ENCODE data around the gene ITPR1.

ITPR1 gene

GRCh38 chr3:4835616-4836043 lies 342.5 kb downstream of the ITPR1 start:
- TF ChIP-seq ESRRG (CRISPR knock-in tag; IDR thresholded peaks at IDR 0.05) (no peak), RARB (CRISPR knock-in tag; IDR thresholded peaks at IDR 0.05) (no peak), GLIS3 (CRISPR knock-in tag; IDR thresholded peaks at IDR 0.05) (no peak), ZC3H10 (CRISPR knock-in tag; IDR thresholded peaks at IDR 0.05) (no peak), ZFP3 (CRISPR knock-in tag; IDR thresholded peaks at IDR 0.05) (no peak), TOX (CRISPR knock-in tag; IDR thresholded peaks at IDR 0.05; ENCODE audit: borderline replicate concordance) (no peak), TSHZ2 (CRISPR knock-in tag; IDR thresholded peaks at IDR 0.05) (no peak), OSR1 (CRISPR knock-in tag; IDR thresholded peaks at IDR 0.05) (no peak), SNAI2 (CRISPR knock-in tag; IDR thresholded peaks at IDR 0.05) (no peak), CSDC2 (CRISPR knock-in tag; IDR thresholded peaks at IDR 0.05) (no peak), ZNF70 (CRISPR knock-in tag; IDR thresholded peaks at IDR 0.05) (no peak), ZNF8 (CRISPR knock-in tag; IDR thresholded peaks at IDR 0.05) (no peak)
- TF ChIP-seq, protein P1, sequence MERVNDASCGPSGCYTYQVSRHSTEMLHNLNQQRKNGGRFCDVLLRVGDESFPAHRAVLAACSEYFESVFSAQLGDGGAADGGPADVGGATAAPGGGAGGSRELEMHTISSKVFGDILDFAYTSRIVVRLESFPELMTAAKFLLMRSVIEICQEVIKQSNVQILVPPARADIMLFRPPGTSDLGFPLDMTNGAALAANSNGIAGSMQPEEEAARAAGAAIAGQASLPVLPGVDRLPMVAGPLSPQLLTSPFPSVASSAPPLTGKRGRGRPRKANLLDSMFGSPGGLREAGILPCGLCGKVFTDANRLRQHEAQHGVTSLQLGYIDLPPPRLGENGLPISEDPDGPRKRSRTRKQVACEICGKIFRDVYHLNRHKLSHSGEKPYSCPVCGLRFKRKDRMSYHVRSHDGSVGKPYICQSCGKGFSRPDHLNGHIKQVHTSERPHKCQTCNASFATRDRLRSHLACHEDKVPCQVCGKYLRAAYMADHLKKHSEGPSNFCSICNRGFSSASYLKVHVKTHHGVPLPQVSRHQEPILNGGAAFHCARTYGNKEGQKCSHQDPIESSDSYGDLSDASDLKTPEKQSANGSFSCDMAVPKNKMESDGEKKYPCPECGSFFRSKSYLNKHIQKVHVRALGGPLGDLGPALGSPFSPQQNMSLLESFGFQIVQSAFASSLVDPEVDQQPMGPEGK (CRISPR knock-in tag; IDR thresholded peaks at IDR 0.05; ENCODE audit: borderline replicate concordance) = no peak
- no peak for ATAC-seq

- TF ChIP-seq PPARA (CRISPR knock-in tag; IDR thresholded peaks at IDR 0.05; ENCODE audit: borderline replicate concordance) (no peak), ZNF8 (CRISPR knock-in tag; IDR thresholded peaks at IDR 0.05) (no peak), BACH2 (CRISPR knock-in tag; IDR thresholded peaks at IDR 0.05; ENCODE audit: borderline replicate concordance) (no peak), ZFP3 (CRISPR knock-in tag; IDR thresholded peaks at IDR 0.05) (no peak), SNAI2 (CRISPR knock-in tag; IDR thresholded peaks at IDR 0.05) (no peak), ZNF565 (CRISPR knock-in tag; conservative IDR thresholded peaks at IDR 0.05; ENCODE audit: low read depth) (no peak)
- ATAC-seq = no peak
Measured at GRCh38 chr3:4836516-4836915, 343.4 kb downstream of the ITPR1 start.

DNA sequence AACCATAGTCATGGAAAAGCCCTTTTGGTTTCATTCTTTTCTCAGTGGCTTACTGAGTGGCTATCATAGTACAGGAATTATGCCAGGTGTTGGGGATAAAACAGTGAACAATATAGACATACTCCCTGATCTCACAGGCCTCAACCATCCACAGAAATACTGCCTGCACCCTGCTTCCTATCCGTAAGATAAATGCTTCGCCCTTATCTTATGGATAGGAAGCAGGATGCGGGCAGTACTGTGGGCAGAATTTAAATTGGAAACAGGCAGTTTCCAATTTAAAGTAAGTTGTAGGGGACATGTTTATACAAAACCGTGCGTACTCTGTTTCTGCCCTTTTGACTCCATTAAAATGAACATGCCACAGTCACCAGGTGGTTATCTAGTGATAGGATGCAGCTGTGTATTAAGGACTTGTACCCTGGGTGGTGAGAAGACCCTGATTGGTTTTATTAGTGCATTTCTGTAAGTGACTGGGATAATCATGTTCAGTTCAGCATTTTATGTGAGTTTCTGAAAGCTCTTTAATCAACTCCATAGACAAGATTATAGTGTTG lies 344.3 kb downstream of the ITPR1 start:
- TF ChIP-seq, protein P2, sequence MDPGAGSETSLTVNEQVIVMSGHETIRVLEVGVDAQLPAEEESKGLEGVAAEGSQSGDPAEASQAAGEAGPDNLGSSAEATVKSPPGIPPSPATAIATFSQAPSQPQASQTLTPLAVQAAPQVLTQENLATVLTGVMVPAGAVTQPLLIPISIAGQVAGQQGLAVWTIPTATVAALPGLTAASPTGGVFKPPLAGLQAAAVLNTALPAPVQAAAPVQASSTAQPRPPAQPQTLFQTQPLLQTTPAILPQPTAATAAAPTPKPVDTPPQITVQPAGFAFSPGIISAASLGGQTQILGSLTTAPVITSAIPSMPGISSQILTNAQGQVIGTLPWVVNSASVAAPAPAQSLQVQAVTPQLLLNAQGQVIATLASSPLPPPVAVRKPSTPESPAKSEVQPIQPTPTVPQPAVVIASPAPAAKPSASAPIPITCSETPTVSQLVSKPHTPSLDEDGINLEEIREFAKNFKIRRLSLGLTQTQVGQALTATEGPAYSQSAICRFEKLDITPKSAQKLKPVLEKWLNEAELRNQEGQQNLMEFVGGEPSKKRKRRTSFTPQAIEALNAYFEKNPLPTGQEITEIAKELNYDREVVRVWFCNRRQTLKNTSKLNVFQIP (CRISPR knock-in tag; IDR thresholded peaks at IDR 0.05; ENCODE audit: borderline replicate concordance, low read depth) = no peak
- ATAC-seq = no peak

DNA sequence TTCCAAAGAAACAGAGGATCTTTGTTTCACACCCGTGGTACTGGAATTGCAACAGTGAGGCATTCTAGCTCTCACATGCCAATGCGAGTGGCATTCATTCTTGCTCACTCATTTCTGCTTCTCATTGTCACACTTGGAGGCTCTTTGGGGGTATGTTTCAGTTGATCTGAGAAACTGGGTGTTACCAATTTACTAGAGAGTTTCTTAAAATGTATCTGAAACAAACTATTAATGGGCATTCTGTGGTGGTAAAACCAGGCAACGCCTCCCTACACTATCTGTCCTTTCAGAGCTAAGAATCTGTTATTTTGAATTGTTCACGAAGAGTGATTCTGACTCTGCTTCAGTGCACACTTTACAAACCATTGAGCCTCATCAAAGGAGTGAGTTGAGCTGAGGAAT lies 345.5 kb downstream of the ITPR1 start:
- TF ChIP-seq PPARA (CRISPR knock-in tag; IDR thresholded peaks at IDR 0.05; ENCODE audit: borderline replicate concordance) (no peak), ISL1 (CRISPR knock-in tag; IDR thresholded peaks at IDR 0.05) (no peak), ZFP3 (CRISPR knock-in tag; IDR thresholded peaks at IDR 0.05) (no peak), GLIS3 (CRISPR knock-in tag; IDR thresholded peaks at IDR 0.05) (no peak), RARB (CRISPR knock-in tag; IDR thresholded peaks at IDR 0.05) (no peak), ZNF70 (CRISPR knock-in tag; IDR thresholded peaks at IDR 0.05) (no peak), ARNTL (CRISPR knock-in tag; IDR thresholded peaks at IDR 0.05; ENCODE audit: borderline replicate concordance, low read depth) (no peak), ESRRG (CRISPR knock-in tag; IDR thresholded peaks at IDR 0.05) (no peak), BACH2 (CRISPR knock-in tag; IDR thresholded peaks at IDR 0.05; ENCODE audit: borderline replicate concordance) (no peak), ZFP30 (CRISPR knock-in tag; IDR thresholded peaks at IDR 0.05) (no peak), ZC3H10 (CRISPR knock-in tag; IDR thresholded peaks at IDR 0.05) (no peak), ZNF8 (CRISPR knock-in tag; IDR thresholded peaks at IDR 0.05) (no peak), CSDC2 (CRISPR knock-in tag; IDR thresholded peaks at IDR 0.05) (no peak)
- TF ChIP-seq, protein P2 (CRISPR knock-in tag; IDR thresholded peaks at IDR 0.05; ENCODE audit: borderline replicate concordance, low read depth) = no peak
- TF ChIP-seq, protein P1 (CRISPR knock-in tag; IDR thresholded peaks at IDR 0.05; ENCODE audit: borderline replicate concordance) = no peak
- no peak for ATAC-seq

Measured in SK-N-SH treated with all-trans-retinoic acid at 6 μM for 48 hours (cell line).